Nucleus accumbens (tissue), 56 donors: ENCODE measurements around the gene FNDC3B.

ENCODE experiments used
- DNase-seq, 56 donors: peaks; one replicate each; lab custom pipeline; 2025; lab: John Stamatoyannopoulos, UW

Gene FNDC3B

DNA sequence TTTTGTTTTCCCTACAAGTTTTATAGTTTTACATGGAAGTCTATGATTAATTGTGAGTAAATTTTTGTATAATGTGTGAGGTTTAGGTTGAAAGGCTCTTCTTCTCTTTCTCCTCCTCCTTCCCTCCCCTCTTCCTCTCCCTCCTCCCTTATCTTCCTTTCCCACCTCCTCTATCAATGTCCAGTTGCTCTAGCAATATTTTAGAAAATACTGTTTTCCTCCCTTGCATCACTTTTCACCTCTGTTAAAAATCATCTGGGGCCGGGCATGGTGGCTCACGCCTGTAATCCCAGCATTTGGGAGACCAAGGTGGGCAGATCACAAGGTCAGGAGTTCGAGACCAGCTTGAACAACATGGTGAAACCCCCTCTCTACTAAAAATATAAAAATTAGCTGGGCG is 119.4 kb downstream of the FNDC3B start:
- no peak for DNase-seq

GRCh38 chr3:172159376-172159775 is 120.0 kb downstream of the FNDC3B start:
- DNase-seq, result no peak

- peak in 2 of 56 donors; percentile 4 to 5 for DNase-seq
Measured at GRCh38 chr3:172159962-172160538, 120.7 kb downstream of the FNDC3B start.

- DNase-seq, result no peak
Measured at GRCh38 chr3:172161133-172161789, 121.9 kb downstream of the FNDC3B start.

DNA sequence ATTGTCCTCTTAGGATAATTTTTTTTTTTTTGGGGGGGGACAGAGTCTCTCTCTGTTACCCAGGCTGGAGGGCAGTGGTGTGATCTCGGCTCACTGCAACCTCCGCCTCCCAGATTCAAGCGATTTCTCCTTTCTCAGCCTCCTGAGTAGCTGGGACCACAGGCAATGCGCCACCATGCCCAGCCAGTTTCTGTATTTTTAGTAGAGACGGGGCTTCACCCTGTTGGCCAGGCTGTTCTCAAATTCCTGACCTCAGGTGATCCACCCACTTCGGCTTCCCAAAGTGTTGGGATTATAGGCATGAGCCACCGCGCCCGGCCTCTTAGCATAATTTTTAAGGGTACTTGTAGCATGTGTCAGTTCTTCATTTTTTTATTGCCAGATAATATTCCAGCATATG is 122.6 kb downstream of the FNDC3B start:
- no peak for DNase-seq

GRCh38 chr3:172163320-172163719 is 123.9 kb downstream of the FNDC3B start:
- no peak for DNase-seq

GRCh38 chr3:172164620-172165362 is 125.4 kb downstream of the FNDC3B start:
- DNase-seq, result no peak

DNA sequence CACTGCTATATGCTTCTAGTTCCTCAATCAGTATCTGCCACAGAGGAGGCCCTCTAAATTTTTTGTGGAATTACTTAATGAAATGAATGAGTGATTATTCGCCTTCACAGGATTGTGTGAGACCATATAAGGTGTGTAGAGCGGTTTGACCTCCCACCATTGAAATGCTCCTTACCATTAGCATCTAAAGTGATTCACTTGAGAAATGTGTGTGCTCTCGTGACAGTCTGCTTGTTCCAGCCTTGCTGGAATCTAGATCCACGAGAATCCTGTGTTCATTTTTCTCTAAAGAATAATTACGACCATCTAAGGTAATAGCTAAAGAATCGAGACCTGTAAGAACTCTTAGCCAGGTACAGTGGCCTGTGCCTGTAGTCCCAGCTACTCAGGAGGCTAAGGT is 126.9 kb downstream of the FNDC3B start:
- DNase-seq, result no peak

DNA sequence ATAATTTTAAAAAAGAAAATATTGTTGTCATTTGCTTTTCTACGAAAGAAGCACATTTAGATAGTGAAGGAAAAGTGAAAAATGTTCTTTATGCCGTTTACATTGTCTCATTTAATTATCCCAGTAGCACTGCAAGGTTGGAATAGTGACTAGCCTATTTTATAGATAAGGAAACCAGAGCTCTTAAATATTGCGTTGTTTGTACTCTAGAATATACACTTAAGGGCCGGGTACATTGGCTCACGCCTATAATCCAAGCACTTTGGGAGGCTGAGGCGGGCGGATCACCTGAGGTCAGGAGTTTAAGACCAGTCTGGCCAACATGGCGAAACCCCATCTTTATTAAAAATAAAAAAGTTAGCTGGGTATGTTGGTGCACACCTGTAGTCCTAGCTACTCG is 127.5 kb downstream of the FNDC3B start:
- no peak for DNase-seq

- no peak for DNase-seq
Measured at GRCh38 chr3:172167892-172168648, 128.7 kb downstream of the FNDC3B start.

DNA sequence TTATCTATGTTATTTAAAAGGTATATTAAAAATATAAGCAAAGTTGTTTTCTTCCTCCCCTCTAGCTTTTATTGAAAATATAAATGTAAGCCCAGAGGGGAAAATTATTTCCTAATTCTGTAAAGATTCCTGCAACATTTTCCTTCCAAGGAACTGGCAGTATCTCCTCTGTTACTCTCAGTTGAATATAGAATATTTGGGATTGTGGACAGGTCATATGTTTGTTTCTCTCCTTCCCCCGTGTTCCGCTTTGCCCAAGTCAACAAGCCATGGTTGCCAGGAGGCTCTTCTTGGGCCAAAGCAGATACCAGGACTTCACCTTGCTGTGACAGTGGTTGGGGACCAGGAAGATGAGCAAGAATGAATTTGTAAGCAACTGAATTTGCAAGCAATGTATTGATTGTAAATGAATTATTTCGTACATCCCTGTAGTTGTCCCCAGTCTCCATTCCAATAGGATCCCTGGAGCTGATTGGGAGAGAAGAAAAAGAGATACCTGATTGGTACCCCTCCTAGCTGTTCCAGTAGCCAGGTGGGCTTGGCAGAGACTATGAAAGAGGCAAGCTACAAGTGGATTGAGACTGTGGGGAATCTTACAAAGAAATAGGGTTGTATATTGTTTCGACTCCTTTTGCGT is 130.8 kb downstream of the FNDC3B start:
- no peak for DNase-seq

DNA sequence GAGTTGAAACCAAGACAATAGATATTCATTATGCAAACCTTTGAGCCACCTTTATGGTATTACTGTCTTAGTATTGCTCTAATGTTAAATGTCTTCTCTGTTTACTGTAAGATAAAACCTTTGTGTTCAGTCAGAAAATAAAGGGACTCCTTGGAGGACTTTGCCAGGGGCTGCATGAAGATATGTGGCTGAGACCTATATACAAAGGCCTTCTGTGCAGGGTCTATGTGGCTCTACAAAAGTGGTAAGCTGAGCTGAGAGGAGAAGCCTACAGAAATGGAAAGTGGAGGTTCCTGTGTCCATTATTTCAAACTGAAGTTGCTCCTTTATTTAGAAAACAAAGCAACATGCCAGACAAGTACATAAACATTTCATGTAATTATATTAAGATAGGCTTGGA is 131.5 kb downstream of the FNDC3B start:
- DNase-seq, result no peak

GRCh38 chr3:172171396-172172075 is 132.2 kb downstream of the FNDC3B start:
- DNase-seq, result no peak

- DNase-seq, result peak in 5 of 56 donors; percentile 7 to 32 (median 16)
Measured at GRCh38 chr3:172173316-172174254, 134.2 kb downstream of the FNDC3B start.

DNA sequence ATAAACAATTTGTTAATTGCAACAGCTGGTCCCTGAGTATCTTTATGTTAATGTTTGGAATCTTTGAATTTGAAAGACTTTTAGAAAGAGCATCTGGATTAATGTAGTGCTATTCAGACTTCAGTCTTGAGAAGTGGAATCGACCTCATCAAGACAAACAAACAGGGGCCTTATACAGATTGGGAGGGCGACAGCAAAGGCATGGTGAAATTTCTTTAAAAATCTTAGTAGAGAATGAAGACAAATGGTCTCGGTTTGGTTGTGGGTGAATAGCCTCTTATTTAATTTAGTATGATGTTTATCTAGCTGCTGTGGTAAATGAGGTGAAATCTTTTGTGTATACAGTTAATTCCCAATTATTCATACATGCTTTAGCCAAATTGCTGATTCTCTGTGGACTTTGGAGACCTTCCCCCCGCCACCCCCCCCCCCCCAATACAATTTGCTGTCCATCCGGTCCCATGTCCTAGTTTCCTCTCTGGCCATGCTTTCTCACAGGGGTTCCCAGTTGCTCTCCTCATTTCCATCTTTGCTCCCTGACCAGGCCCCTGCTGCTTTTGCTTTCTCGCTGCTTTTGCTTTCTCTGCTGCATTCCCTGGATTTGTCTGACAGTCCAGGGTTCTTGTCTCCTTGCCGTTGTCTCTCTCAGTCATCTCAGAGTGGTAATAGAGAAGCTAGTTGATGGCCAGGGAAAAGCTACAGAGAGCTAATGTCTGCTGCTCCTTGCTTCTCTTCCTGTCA is 135.3 kb downstream of the FNDC3B start:
- DNase-seq, result no peak

DNA sequence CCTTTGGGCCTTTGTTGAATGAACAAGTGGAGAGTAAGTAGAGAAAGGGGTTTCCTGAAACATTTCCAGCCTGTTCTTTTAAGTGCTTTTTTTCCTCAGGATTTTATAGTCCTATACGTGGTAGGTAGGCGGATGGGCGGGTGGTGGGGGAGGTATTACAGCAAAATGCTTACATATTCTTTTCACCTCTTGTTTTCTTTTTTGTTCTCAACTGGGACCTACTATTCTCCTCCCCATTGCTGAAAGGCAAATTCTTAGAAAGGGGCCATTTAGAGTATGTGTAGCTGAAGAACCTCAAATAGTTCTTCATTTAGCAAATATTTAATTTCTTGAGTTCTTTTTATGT is 135.8 kb downstream of the FNDC3B start:
- DNase-seq, result no peak

DNA sequence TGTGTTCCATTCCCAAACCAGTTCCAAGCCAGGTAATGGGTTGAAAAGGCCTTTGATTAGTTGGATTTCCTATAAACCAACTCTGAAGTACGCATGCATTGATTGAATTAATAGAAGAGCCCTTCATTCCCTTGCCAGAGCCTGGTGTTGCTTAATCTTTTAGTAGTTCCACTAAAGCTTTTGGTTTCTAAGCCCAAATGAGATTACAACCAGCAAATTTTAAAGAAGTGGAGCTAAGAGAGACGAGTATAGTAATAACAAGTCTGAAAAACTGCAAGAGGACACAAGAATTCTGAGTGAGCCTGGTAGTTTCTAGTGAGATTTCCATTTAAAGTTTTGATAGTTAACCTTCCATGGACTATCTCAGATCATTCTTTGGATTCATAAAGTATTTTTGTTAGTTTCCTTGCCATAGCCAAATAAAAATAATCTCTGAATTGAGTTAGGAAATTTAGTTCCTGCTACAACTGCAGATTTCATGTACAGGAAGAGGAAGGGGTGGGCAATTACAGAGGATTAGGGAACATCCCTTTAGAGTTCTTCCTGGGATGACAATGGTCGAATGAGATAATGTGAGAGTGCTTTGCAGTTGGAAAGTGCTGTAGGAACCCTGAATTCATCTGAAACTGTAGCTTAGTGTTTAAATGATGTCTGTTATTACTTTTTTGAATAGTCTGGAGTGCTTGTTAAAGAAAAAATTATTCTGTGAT is 136.8 kb downstream of the FNDC3B start:
- DNase-seq, result no peak

DNA sequence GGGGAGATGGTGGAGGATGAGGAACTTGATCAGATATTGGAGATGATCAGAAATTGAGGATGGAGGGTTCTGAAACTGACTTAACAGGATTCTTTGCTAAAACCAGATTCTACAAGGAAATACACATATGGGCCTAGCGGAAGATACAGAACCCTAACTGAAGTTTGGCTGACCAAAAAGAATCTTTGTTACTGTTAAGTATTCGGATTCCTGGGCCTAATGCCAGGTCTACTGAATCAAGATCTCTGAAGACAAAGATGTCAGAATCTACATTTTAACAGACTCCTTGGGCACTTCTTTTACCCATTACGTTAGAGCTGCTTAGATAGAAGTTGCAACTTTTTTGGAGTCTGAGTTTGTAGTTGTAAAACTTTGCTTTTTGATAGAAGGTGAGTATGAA is 137.7 kb downstream of the FNDC3B start:
- DNase-seq, result no peak
